NCI-H226 (cell line): ENCODE measurements around the gene IGF2.

Experiments
- DNase-seq: peaks from one replicate; pipeline ENCODE4 v3.0.0-alpha.2; 2015

IGF2 gene, protein sequence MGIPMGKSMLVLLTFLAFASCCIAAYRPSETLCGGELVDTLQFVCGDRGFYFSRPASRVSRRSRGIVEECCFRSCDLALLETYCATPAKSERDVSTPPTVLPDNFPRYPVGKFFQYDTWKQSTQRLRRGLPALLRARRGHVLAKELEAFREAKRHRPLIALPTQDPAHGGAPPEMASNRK

DNA sequence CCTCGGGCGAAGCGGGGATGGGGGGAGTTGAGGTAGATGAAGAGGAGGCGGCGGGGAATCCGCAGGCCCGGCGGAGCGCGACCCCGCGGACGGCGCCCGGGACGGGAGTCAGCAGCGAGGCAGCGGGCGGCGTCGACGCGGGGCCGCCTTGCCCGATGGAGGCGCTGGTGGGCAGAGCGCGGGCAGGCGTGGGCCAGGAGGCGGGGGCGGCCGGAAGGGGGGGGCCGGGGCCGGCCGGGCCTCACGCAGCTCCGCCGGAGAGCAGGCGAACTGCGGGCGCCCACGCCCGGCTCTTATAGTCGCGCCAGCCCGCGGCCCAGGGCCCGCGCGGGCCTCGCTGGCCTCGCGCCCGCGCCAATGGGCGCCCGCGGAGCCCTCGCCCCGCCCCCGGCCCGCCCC, at the start of gene IGF2:
TSS of gene IGF2 (minus strand) at position 267 of the 399 bp plus-strand sequence. CDS start 3,866 bp downstream, outside the sequence.
- DNase-seq, result no peak

DNA sequence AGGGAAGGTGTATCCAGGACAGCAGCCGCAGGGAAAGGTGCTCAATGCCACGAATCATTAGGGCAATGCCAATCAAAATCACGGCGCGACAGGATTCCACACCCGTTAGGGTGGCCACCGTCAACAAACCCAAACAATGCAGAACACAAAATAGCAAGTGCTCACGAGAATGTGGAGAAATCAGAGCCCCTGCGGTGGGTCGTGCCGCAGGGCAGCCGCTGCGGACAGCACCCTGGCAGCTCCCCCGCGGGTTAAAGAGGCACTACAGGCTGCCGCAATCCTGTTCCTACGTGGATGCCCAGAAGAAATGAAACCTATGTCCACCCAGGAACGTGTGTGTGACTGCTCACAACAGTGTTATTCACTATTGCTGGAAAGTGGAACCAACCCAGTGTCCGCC, 49.6 kb upstream of the IGF2 start:
- DNase-seq, result no peak

DNA sequence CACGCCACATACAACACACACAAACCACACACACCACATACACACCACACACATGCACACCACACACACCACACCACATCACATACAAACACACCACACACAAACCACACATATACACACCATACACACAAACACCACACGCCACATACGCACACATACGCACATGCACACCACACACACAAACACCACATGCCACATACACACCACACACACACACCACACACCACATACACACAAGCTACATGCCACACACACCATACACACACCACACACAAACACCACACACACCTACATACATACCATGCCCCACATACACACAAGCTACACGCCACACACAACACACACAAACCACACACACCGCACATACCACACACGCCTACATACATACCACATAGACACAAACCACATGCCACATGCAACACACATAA, 48.1 kb upstream of the IGF2 start:
- DNase-seq, result no peak

- DNase-seq, result no peak
These were observed 47.6 kb upstream of the IGF2 start for GRCh38 chr11:2186669-2187279.

DNA sequence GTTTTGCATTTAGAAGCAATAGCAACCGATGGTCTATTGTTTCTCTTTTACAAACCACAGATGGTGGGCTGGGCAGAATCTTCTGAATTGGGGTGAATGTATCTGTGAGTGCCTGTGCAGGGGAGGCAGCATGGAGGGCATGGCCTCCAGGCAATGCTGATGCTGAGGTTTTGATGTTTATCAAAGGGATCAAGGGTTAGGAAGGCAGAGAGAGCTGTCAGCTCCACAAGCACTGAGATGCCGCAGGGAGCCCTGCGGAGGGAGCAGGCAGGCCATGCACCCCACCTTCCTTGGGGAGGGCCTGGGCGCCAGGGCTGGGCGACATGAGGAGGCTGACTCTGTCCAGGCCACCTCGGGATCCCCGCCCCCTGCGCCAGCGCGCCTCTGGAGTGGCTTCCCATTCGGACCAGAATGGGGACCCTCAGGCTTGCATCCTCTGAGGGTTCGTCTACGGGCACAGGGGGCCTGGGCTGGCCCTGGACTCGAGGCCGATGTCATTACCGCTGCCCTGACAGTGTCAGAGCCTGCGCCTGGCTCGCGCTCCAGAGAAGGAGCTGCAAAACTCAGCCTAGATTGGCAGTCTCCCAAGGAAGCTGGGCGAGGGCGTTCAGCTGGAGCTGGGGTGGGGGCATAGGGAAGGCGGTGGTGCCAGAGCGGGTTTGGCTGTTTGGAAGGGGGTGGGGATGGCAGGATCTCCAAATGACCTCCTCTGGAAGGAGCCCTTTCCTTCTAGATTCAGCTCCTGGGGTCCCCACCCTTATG, 46.3 kb upstream of the IGF2 start:
- no peak for DNase-seq

DNA sequence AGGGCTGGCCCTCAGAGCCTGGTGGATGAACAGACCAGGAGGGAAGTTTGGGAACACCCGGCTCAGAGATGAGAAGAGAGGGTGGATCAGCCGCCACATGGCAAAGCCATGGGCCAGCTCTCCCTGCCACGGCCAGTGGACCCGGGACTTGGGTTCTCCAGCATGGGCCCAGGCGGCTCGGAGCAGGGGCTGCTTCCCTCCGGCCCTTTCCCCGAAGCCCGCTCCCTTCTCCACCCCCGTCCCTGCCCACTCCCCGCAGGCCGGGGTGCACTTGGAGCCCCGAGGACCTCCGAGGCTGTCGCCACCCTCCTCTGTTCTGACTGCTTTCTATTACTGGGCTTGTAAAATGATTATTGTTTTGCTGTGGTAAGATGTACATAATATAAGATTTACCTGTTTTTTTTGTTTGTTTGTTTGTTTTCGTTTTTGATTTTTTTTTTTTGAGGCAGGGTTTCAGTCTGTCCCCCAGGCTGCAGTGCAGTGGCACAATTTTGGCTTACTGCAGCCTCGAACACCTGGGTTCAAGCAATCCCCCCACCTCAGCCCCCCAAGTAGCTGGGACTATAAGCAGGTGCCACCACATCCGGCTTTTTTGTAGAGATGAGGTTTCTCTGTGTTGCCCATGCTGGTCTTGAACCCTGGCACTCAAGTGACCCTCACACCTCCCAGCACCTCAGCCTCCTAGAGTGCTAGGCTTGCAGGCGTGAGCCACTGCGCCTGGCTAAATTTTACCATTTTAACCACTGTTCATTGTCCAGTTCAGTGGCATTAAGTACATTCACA, 43.7 kb upstream of the IGF2 start:
- DNase-seq, result no peak

DNA sequence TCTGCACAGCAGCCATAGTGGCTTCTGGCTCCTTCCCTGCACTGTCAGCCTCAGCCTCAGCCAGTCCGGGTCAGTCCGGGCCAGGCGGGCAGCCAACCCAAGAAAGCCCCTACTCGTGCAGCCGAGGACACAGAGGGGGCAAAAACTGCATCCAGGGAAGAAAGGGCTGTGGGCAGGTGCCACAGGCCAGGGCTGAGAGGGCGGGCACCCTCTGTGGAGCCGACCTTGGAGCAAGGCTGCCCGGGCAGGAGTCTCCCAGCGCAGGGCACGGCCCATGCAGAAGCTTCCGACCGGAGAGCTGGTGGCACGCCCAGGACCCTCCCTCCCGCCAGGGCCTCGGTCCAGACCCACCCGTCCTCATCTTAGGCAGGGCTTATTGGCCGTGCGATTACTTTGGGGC, 42.9 kb upstream of the IGF2 start:
- DNase-seq, result no peak

- peak; percentile 76 for DNase-seq
These were observed 41.7 kb upstream of the IGF2 start for GRCh38 chr11:2180789-2181370.

GRCh38 chr11:2180347-2180746, 41.2 kb upstream of the IGF2 start:
- no peak for DNase-seq

- no peak for DNase-seq
These were observed 40.3 kb upstream of the IGF2 start for GRCh38 chr11:2179516-2179915.

DNA sequence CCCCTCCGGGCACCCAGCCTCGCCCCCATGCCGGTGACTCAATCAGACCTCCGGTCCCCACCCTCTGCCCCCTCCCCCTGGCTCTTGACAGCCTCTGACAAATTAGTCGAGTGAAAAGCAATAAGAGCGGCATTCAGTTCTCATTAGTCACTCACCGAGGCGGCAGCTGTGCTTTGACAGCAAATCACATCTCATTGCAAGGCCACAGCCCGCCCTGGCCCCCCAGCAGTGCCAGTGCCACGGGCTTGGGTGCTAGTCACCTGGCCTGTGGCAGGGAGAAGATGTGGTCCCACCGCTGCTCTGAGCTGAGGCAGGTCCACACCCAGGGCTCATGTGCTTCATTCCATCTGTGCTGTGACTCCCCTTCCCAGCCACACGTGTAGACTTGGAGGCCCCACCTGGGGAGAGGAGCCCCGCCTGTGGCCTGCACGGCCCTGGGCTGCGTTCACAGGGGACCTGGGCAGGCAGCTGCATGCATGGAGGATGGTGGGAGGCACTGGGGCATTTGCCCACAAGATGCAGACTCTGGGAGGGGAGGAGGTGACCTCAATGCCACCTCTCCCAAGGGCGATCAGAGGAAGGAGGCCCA, 39.8 kb upstream of the IGF2 start:
- peak; percentile 80 for DNase-seq

GRCh38 chr11:2178055-2178773, 39.0 kb upstream of the IGF2 start:
- DNase-seq, result peak; percentile 12

DNA sequence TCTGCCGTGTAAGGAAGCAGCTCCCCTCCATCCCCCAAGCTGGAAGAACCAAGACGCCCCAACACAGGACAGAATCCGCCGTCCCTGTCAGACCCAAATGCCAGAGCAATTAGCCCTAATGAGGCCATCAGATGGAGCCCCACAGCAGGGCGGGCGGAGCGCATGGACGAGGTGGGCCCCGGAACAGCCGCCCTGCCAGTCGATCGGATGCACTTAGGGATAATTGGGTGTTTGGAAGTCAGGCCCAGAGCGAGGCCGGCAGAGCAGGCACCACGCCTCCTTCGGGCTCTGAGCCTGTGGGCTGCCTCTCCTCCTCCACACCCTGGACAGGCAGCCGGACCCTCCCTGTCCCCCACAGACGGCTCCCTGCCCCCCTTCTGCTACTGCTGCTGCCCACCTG, 37.9 kb upstream of the IGF2 start:
- no peak for DNase-seq

- DNase-seq, result no peak
These were observed 37.3 kb upstream of the IGF2 start for GRCh38 chr11:2176389-2176900.

- DNase-seq, result peak; percentile 60
These were observed 36.5 kb upstream of the IGF2 start for GRCh38 chr11:2175659-2176058.

- DNase-seq, result no peak
These were observed 35.2 kb upstream of the IGF2 start for GRCh38 chr11:2174361-2174760.

GRCh38 chr11:2173761-2174160, 34.6 kb upstream of the IGF2 start:
- DNase-seq, result no peak

DNA sequence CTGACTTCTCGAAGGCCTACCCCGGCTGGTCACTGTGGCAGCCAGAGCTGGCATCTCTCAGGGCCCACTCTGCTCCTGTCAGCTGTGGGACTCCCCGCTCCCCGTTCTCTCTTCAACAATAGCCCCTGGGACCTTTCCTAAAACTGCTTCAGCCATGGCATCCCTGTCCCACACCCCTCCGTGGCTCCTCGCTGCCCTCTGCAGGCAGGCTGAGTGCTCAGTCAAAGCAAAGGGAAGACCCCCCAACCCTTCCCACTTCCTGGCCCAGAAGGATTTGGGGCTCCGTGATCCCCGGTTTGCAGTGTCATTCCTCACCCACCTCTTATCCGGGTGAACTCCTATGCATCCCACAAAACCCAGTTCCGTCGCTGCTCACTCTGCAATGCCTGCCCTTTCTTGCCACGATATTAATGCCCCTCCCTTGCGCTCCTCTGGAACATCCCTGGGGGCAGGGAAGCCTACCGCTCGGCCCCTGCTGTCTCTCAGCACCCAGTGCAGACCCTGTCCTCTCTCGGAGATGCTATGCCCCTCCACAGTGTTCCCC, 34.0 kb upstream of the IGF2 start:
- DNase-seq, result no peak

GRCh38 chr11:2172676-2173075, 33.5 kb upstream of the IGF2 start:
- DNase-seq, result no peak

DNA sequence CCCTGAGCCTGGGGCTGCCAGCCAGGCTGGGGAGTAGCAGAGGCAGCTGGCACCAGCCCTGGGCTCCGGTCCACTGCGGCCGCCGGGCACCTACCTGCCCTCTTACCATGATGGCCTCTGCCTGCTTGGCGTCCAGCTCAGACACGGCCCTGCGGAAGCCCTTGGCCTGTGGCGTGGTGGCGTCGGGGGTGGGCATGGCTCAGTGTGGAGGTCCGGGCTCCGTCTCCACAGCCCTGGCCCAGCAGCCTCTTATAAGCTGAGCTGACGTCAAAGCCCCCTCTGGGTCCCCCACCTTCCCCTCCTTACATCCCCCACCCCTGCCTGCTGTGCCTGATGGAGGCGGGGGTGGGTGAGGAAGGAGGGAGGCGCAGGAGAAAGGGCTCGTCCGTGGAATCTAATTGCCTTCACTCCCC, 32.4 kb upstream of the IGF2 start, which contains the start of gene TH:
TSS of gene TH (minus strand) at position 225 of the 413 bp plus-strand sequence. CDS start at position 196, 29 bp downstream.
- no peak for DNase-seq
